ENCODE results near the gene MEPCE. TPM values are rescaled to one million over a fixed set of nuclear protein-coding genes. Genes with fewer than 3 reads are reported as not detected.

The MEPCE gene
- total RNA-seq, 2 experiments from 2014 or later, result 52.6 to 57.0 TPM

DNA sequence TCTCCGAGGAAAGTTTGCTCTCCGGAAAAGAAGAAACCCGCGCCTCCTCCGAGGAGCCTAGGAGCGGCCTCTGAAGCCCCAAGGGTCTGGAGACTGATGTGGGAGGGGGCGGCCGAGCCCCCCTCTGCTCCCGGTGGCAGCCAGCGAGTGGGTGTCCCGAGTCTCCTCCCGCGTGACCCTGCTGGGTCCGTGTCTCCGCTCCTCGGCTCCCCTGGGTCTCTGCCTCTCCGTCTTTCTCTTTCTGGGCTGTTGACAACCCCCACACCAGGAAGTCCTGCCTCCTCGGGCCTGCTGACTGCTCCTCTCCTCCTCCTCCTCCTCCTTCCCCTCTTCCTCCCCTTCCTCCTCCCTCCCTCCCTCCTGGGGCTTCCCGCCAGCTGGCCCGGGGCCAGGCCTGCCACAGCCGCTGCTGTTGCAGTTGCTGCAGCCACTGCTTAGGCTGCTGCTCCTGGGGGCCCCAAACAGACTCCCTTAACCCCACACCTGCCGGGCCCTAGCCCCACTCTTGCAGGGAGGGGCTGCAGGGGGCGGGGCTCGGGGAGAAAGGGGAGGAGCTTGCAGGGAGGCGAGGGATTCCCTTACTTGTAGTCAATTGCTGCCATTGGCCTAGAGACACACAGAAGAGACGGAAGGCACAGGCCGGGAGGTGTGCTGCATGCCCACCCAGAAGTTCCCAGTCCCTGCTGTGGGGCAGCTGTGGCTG lies 49.5 kb downstream of the MEPCE start, which contains the start of gene TSC22D4:
Gene TSC22D4, minus strand, starts transcription at position 257 of the 703 bp plus-strand sequence. CDS start 1,176 bp downstream, outside the sequence.
- H3K4me3 ChIP-seq (ENCODE audit: low read length), result peak within 1 kb of the TSS; percentile 100
- H3K27me3 Mint-ChIP-seq, result no peaks in the 10 kb centered on the region
- H3K9me3 ChIP-seq (ENCODE audit: control insufficient read depth in 1 of 2, insufficient read depth in 1 of 2, low read length in 2 of 2), result no peaks in the 10 kb centered on the region
- ChIA-PET CTCF (interaction anchor here (1.2 to 2.7 kb wide), 2 partner anchors 10 to 81 kb away, joined by 4 to 9 read pairs; no protein-coding TSS in a partner anchor), POLR2A (interaction anchor here (0.6 to 5.1 kb wide), 16 partner anchors 10 to 226 kb away, joined by 3 to 32 read pairs (median 5); partner anchors contain the start of genes AGFG2, FBXO24, LRCH4 and MEPCE)
- H3K4me3 Mint-ChIP-seq, result peak within 1 kb of the TSS; percentile 97
- H3K36me3 ChIP-seq (ENCODE audit: insufficient read depth, low read length), result peaks cover 34% of the 10 kb centered on the region
- TF ChIP-seq, protein P1, sequence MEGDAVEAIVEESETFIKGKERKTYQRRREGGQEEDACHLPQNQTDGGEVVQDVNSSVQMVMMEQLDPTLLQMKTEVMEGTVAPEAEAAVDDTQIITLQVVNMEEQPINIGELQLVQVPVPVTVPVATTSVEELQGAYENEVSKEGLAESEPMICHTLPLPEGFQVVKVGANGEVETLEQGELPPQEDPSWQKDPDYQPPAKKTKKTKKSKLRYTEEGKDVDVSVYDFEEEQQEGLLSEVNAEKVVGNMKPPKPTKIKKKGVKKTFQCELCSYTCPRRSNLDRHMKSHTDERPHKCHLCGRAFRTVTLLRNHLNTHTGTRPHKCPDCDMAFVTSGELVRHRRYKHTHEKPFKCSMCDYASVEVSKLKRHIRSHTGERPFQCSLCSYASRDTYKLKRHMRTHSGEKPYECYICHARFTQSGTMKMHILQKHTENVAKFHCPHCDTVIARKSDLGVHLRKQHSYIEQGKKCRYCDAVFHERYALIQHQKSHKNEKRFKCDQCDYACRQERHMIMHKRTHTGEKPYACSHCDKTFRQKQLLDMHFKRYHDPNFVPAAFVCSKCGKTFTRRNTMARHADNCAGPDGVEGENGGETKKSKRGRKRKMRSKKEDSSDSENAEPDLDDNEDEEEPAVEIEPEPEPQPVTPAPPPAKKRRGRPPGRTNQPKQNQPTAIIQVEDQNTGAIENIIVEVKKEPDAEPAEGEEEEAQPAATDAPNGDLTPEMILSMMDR (IDR thresholded peaks at IDR 0.05), result no peak
- no peaks in the 10 kb centered on the region for H3K9me3 Mint-ChIP-seq
- H3K36me3 Mint-ChIP-seq (ENCODE audit: low read depth), result peaks cover 30% of the 10 kb centered on the region
- DNase-seq, result peak; percentile 85 to 97 (median 93)
- H3K4me1 Mint-ChIP-seq (ENCODE audit: low read depth), result peaks cover 49% of the 10 kb centered on the region
- intact Hi-C loops (cut with DNase I, micrococcal nuclease), result loop anchor here (2.0 to 10.0 kb wide), 4 partner anchors 42 to 376 kb away; partner anchors contain the start of genes SLC12A9 (in 2 of the 2) and PPP1R35 (in 1 of the 2)
- H3K27me3 ChIP-seq (ENCODE audit: control insufficient read depth in 1 of 2, insufficient read depth in 2 of 2, low read length in 2 of 2), result no peaks in the 10 kb centered on the region
- peaks cover 70% of the 10 kb centered on the region for H3K4me1 ChIP-seq (ENCODE audit: insufficient read depth, low read length)
- H3K27ac Mint-ChIP-seq, result peak within 1 kb of the TSS; percentile 83
- peak within 1 kb of the TSS; percentile 73 to 84 for H3K27ac ChIP-seq (ENCODE audit: low read depth in 1 of 2, low read length in 2 of 2)
- peak; percentile 75 for ATAC-seq (ENCODE audit: poor library complexity)

DNA sequence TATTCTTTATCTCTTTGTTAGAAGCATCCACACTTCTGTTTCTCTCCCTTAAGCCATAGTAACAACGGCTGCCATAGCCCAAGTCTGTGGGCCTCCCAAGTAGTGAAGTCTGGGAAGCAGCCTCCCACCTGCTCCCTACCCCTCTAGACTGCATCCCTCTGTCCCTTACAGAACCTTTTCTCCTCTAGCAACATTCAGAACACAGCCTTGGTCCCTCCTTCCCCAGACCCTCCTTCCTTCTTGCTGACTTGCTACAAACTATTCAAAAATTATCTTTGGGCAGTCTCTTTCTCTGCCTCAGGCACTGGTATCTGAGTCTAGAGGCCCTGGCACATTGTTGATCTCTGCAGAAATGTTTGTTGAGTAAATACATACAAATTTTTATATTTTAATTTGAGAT lies 51.8 kb downstream of the MEPCE start:
- Mint-ChIP-seq H3K27me3 (no peaks in the 10 kb centered on the region), H3K27ac (no peak overlapping the region), H3K36me3 (ENCODE audit: low read depth) (peaks cover 11% of the 10 kb centered on the region), H3K4me1 (ENCODE audit: low read depth) (peaks cover 38% of the 10 kb centered on the region), H3K4me3 (peak overlapping the region; percentile 81), H3K9me3 (no peaks in the 10 kb centered on the region)
- POLR2A ChIA-PET, result no interaction called here
- Histone ChIP-seq H3K36me3 (ENCODE audit: insufficient read depth, low read length) (peaks cover 11% of the 10 kb centered on the region), H3K9me3 (ENCODE audit: control insufficient read depth in 1 of 2, insufficient read depth in 1 of 2, low read length in 2 of 2) (no peaks in the 10 kb centered on the region), H3K4me1 (ENCODE audit: insufficient read depth, low read length) (peaks cover 52% of the 10 kb centered on the region), H3K27me3 (ENCODE audit: control insufficient read depth in 1 of 2, insufficient read depth in 2 of 2, low read length in 2 of 2) (no peaks in the 10 kb centered on the region), H3K27ac (ENCODE audit: low read depth in 1 of 2, low read length in 2 of 2) (no peak overlapping the region), H3K4me3 (ENCODE audit: low read length) (no peak overlapping the region)
- ATAC-seq (ENCODE audit: poor library complexity) (no peak), DNase-seq (no peak)
- CTCF ChIA-PET, result interaction anchor here (1.4 to 3.0 kb wide), 3 partner anchors 11 to 79 kb away, joined by 5 to 16 read pairs (median 14); no protein-coding TSS in a partner anchor
- TF ChIP-seq, protein P1 (IDR thresholded peaks at IDR 0.05), result no peak
- intact Hi-C loops (cut with DNase I, micrococcal nuclease), result loop anchor here in 1 of 2 experiments (5.0 kb wide), 2 partner anchors 56 to 211 kb away; partner anchors contain the start of genes AGFG2 and GIGYF1

DNA sequence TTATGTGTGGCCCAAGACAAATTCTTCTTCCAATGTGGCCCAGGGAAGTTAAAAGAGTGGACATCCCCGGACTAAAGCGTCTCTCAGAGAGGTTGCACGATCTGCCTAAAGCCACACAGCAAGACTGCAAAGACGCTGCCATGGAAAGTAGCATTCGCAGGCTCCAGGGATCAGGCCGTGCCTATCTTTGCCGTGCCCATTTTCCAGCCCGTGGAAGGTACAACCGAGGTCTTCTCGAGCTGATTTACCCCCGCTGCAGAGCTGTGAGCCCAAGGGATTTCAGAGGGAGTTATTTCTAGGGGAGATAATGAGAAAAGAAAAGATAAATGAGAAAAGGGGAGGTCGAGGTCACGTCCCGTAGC lies 53.1 kb downstream of the MEPCE start:
- POLR2A ChIA-PET, result interaction anchor here (1.4 to 1.9 kb wide), 4 partner anchors 55 to 129 kb away, joined by 4 to 9 read pairs (median 6); partner anchors contain the start of genes AGFG2, MOSPD3 and ZCWPW1
- Mint-ChIP-seq H3K9me3 (no peaks in the 10 kb centered on the region), H3K4me3 (peak overlapping the region; percentile 90), H3K27me3 (no peaks in the 10 kb centered on the region), H3K4me1 (ENCODE audit: low read depth) (peaks cover 31% of the 10 kb centered on the region), H3K27ac (peak overlapping the region; percentile 64), H3K36me3 (ENCODE audit: low read depth) (peaks cover 5% of the 10 kb centered on the region)
- intact Hi-C loops (cut with DNase I, micrococcal nuclease), result loop anchor here (1.0 to 5.0 kb wide), 6 partner anchors 13 to 210 kb away; partner anchors contain the start of genes AGFG2 (in 1 of the 2) and GIGYF1 (in 1 of the 2)
- no peaks in the 10 kb centered on the region for H3K36me3 ChIP-seq (ENCODE audit: insufficient read depth, low read length)
- H3K27ac ChIP-seq (ENCODE audit: low read depth in 1 of 2, low read length in 2 of 2), result no peak overlapping the region
- H3K9me3 ChIP-seq (ENCODE audit: control insufficient read depth in 1 of 2, insufficient read depth in 1 of 2, low read length in 2 of 2), result no peaks in the 10 kb centered on the region
- DNase-seq (no peak), ATAC-seq (ENCODE audit: poor library complexity) (no peak)
- H3K27me3 ChIP-seq (ENCODE audit: control insufficient read depth in 1 of 2, insufficient read depth in 2 of 2, low read length in 2 of 2), result no peaks in the 10 kb centered on the region
- H3K4me3 ChIP-seq (ENCODE audit: low read length), result peak overlapping the region; percentile 64
- TF ChIP-seq, protein P1 (IDR thresholded peaks at IDR 0.05), result no peak
- H3K4me1 ChIP-seq (ENCODE audit: insufficient read depth, low read length), result peaks cover 40% of the 10 kb centered on the region
- CTCF ChIA-PET, result interaction anchor here (0.8 to 3.0 kb wide), 11 partner anchors 12 to 102 kb away, joined by 3 to 16 read pairs (median 3); no protein-coding TSS in a partner anchor
